Activated CD8-positive, alpha-beta memory T cell treated with anti-CD3 and anti-CD28 coated beads for 24 hours (primary cell): ENCODE measurements around the gene TGFB1.

Experiments used
- DNase-seq: peaks from one replicate; pipeline ENCODE4 v3.0.0-alpha.2; 2020

Gene TGFB1

GRCh38 chr19:41319500-41320184, 34.1 kb downstream of the TGFB1 start:
- DNase-seq: no peak

- DNase-seq: no peak
Measured at GRCh38 chr19:41318696-41319499, 34.8 kb downstream of the TGFB1 start.

GRCh38 chr19:41316306-41316920, 37.3 kb downstream of the TGFB1 start:
- no peak for DNase-seq

GRCh38 chr19:41311613-41312012, 42.1 kb downstream of the TGFB1 start:
- no peak for DNase-seq

GRCh38 chr19:41311072-41311471, 42.6 kb downstream of the TGFB1 start:
- no peak for DNase-seq

- peak; percentile 97 for DNase-seq
Measured at GRCh38 chr19:41310033-41310831, 43.5 kb downstream of the TGFB1 start, which contains the start of gene CCDC97. TSS of gene CCDC97 (plus strand) at chr19:41310172. CDS start at chr19:41310311, 139 bp downstream.

DNA sequence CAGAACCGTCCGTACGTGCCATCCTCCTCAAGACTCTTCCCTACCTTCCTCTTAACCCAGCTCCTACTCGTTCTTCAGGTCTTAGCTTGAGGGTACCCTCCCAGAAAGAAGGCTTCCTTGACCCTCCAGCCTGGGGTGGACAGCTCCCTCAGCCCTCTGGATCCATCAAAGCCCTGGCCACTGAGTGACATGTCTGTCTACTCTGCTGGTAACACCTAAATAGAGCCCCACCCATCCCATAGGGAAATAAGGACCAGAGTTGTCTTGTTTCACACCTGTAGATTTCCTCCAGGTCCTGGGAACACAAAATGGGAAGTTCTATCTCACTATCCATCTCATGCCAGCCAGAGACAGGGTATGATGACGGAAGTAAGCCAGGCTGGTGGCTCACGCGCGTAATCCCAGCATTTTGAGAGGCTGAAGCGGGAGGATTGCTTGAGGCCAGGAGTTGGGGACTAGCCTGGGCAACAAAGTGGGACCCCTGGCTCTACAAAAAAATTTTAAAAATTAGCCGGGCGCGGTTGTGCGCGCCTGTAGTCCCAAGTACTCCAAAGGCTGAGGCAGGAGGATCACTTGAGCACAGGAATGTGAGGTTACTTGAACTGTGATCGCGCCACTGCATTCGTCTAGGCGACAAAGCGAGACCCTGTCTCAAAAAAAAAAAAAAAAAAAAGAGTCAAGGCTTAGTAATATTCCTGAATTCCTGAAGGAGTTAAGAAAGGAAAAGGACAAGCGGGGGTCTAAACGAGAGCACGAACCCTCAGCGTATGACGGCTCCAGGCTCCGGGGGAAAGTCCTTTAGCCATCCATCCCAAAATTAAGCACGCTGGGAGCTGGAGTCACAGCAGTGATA, 44.3 kb downstream of the TGFB1 start:
- DNase-seq: no peak

- peak; percentile 100 for DNase-seq
Measured at GRCh38 chr19:41308450-41309179, 45.1 kb downstream of the TGFB1 start.

DNA sequence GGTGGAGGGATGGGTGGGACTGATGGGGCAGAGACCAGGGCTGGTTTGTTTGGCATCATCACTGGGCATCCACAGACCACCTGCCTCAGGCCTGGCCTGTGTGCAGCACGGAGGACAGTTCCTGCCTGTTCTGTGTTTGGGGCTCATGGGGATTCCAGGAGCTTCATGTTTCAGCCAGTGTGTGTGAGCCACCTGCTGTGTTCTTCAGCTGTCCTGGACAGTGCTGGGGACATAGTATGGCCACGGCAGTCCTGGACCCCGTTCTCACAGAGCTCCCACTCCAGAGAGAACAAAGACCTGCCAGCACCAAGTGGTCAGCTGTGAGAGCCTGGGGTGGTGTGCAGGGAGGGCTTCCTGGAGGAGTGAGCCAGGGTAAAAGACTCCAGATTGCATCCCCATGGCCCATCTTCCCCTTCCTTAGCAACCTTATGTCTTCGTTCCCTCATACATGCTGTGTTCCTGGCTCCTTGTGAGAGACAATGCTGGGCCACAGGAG, 45.7 kb downstream of the TGFB1 start:
- no peak for DNase-seq

GRCh38 chr19:41307090-41307875, 46.4 kb downstream of the TGFB1 start:
- DNase-seq: no peak

- DNase-seq: no peak
Measured at GRCh38 chr19:41305927-41306793, 47.6 kb downstream of the TGFB1 start.

DNA sequence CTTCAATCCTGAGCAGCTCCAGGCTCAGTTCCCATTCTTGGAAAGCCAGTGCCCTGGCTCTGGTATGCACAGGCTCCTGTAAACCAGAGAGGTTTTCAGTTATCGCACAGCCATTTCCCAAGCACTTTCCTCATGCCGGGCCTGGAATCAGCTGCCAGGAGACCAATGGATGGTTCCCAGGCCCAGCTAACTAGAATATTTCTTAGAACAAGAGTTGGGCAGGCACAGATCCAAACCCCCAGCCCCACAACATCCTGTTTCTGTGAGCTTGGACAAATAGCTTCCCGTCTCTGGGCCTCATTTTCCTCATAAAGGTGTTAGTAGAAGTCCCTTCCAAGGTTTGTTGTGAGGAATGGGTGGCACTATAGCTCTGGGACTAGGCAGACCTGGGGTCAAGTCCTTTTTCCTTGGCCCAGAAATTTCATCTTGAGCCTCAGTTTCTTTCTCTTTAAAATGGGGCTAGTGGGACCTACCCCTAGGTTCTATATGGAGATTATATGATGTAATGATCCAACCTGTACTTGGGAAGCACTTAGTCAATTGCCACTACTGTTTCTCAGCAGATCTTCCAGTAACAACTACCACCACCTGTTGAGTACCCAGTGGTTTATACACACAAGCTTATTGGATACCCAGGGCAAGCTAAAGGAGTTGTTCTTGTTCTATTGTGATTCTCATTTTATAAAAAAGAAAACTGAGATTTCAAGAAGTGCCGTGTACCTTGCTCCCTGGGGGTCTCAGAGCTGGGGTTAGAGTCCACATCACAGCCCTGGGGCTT, 48.8 kb downstream of the TGFB1 start:
- DNase-seq: no peak

DNA sequence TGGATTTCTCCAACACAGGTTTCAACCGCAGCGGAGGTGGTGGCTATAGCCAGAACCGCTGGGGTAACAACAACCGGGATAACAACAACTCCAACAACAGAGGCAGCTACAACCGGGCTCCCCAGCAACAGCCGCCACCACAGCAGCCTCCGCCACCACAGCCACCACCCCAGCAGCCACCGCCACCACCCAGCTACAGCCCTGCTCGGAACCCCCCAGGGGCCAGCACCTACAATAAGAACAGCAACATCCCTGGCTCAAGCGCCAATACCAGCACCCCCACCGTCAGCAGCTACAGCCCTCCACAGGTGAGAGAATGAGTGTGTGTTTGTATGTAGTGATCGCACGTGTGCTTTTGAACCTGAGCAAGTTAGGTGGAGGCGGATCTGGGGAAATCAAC, 49.8 kb downstream of the TGFB1 start:
- no peak for DNase-seq

GRCh38 chr19:41302624-41303351, 50.9 kb downstream of the TGFB1 start:
- DNase-seq: peak; percentile 91

DNA sequence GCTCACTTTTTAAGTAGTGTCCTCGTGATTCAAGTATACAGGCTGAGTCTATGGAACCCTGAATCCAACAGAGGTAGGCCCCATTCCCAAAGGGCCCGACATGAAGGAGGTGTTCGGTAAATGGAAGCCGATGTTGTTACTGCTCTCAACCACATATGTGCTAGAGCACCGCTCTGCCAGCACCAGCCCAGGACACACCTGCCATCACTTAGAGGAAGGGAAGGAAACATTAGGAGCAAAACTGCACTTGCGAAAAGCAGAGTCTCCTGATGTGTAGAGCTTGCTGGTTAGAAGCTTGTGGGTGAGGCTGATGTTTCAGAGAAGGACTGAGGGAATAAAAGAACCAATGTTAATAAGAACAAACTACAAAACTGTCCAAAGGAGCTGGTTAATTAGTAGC, 53.2 kb downstream of the TGFB1 start:
- DNase-seq: no peak

DNA sequence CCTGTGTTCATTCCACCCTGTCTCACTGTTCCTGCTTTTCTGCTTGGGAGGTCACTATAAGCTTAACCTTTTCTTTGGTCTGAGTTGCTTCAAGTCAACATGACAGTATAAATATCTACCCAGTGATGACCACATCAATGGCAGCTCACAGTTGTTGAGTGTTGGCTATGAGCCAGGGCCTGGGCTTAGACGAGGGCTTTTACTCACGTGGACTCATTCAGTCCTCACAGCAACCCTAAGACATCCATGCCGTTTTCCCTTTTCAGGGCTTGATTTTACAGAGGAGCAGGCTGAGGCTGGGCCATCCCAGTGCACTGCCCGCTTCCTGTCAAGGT, 54.0 kb downstream of the TGFB1 start:
- no peak for DNase-seq

- no peak for DNase-seq
Measured at GRCh38 chr19:41299046-41299754, 54.5 kb downstream of the TGFB1 start.
